Esophagus squamous epithelium (tissue), 5 donors: ENCODE data around the gene DKKL1. TPM values are rescaled to one million over a fixed set of nuclear protein-coding genes. Genes with fewer than 3 reads are reported as not detected.

ENCODE experiments used
- DNase-seq: peaks from one replicate; lab custom pipeline; 2025; lab: John Stamatoyannopoulos, UW
- H3K27ac ChIP-seq, 4 donors: fragments of 200-600 bp; sonication (generic); one replicate each; pipeline ENCODE4 v1.5.1; 2016 to 2019; ENCODE audit warnings: mild to moderate bottlenecking in 1 of 4
- H3K27me3 ChIP-seq, 4 donors: fragments of 200-600 bp; sonication (generic); 1 replicate in 3 of 4; 2 replicates in 1 of 4; pipeline versions ENCODE4 v1.5.1 to v1.6.0; 2017 to 2021; ENCODE audit warnings: antibody characterized with exemption in 1 of 4
- H3K36me3 ChIP-seq, 3 donors: fragments of 200-600 bp; sonication (generic); one replicate each; pipeline ENCODE4 v1.5.1; 2016 to 2019
- H3K4me1 ChIP-seq, 3 donors: fragments of 200-600 bp; sonication (generic); one replicate each; pipeline ENCODE4 v1.5.1; 2017 to 2019
- H3K4me3 ChIP-seq, 4 donors: fragments of 200-600 bp; sonication (generic); 1 replicate in 3 of 4; 2 replicates in 1 of 4; pipeline ENCODE4 v1.5.1; 2016 to 2019; ENCODE audit warnings: mild to moderate bottlenecking in 2 of 4, moderate library complexity in 1 of 4
- H3K9me3 ChIP-seq, 3 donors: fragments of 200-600 bp; sonication (generic); one replicate each; pipeline ENCODE4 v1.5.1; 2016 to 2019
- POLR2A ChIP-seq, 4 donors: fragments of 450-650 bp; IDR thresholded peaks; one replicate each; pipeline ENCODE4 v1.6.1; 2017; ENCODE audit warnings: antibody characterized with exemption in 4 of 4, mild to moderate bottlenecking in 4 of 4, moderate library complexity in 3 of 4
- WGBS, 2 donors: methylation state at CpG; one replicate each; pipeline ENCODE4 v1.1.5; 2018; 5-methylcytosine and 5-hydroxymethylcytosine counted together
- intact Hi-C: fragments of 100-400 bp; cut with DNase I; formaldehyde crosslinking; loops from one replicate; pipeline ENCODE4 v1.15.0; 2022
- total RNA-seq, 4 donors: library from RNA; depleted of rRNA; stranded (reverse); fragments of >200 nt; gene quantifications; one replicate each; pipeline ENCODE4 v1.1.0, GENCODE V29; 2016
- TF ChIP-seq, protein P1 (sequence below), 6 experiments: fragments of 450-650 bp in 4 of 6; fragments of 200-600 bp in 2 of 6; sonication (generic) in 2 of 6; IDR thresholded peaks; one replicate each; pipeline ENCODE4 v1.5.1; 2016 to 2019; ENCODE audit warnings: antibody characterized with exemption in 6 of 6, mild to moderate bottlenecking in 4 of 6, moderate library complexity in 4 of 6
- donor health status: DM: yes; HTN: yes; CAD: no.

DKKL1 gene
- total RNA-seq, 4 donors from 2014 or later, result not detected

GRCh38 chr19:49374665-49375434 lies 11.2 kb downstream of the DKKL1 start:
- Histone ChIP-seq H3K4me3 (no peak overlapping the region), H3K9me3 (peaks cover 0 to 13% (median 3%) of the 10 kb centered on the region in 3 donors), H3K36me3 (no peaks in the 10 kb centered on the region), H3K27me3 (no peaks in the 10 kb centered on the region), H3K4me1 (no peaks in the 10 kb centered on the region), H3K27ac (no peak overlapping the region)
- 84 to 93% methylated on average over 4 to 7 of the region's 16 CpGs for WGBS, 2 donors
- intact Hi-C loops, result no loop called here
- no peak for DNase-seq
- no peak for TF ChIP-seq POLR2A (IDR thresholded peaks at IDR 0.05)
- TF ChIP-seq, protein P1, sequence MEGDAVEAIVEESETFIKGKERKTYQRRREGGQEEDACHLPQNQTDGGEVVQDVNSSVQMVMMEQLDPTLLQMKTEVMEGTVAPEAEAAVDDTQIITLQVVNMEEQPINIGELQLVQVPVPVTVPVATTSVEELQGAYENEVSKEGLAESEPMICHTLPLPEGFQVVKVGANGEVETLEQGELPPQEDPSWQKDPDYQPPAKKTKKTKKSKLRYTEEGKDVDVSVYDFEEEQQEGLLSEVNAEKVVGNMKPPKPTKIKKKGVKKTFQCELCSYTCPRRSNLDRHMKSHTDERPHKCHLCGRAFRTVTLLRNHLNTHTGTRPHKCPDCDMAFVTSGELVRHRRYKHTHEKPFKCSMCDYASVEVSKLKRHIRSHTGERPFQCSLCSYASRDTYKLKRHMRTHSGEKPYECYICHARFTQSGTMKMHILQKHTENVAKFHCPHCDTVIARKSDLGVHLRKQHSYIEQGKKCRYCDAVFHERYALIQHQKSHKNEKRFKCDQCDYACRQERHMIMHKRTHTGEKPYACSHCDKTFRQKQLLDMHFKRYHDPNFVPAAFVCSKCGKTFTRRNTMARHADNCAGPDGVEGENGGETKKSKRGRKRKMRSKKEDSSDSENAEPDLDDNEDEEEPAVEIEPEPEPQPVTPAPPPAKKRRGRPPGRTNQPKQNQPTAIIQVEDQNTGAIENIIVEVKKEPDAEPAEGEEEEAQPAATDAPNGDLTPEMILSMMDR (IDR thresholded peaks at IDR 0.05), result no peak

GRCh38 chr19:49378512-49378911 lies 14.8 kb downstream of the DKKL1 start:
- intact Hi-C loops, result no loop called here
- H3K27me3 ChIP-seq, result peaks cover 0 to 5% (median 0%) of the 10 kb centered on the region in 4 donors
- no peak overlapping the region for H3K4me3 ChIP-seq
- H3K27ac ChIP-seq, result no peak overlapping the region
- TF ChIP-seq, protein P1 (IDR thresholded peaks at IDR 0.05), result no peak
- TF ChIP-seq POLR2A (IDR thresholded peaks at IDR 0.05), result no peak
- no peaks in the 10 kb centered on the region for H3K36me3 ChIP-seq
- H3K9me3 ChIP-seq, result peaks cover 0 to 18% (median 12%) of the 10 kb centered on the region in 3 donors
- H3K4me1 ChIP-seq, result no peaks in the 10 kb centered on the region
- DNase-seq, result no peak
- 84 to 94% methylated on average over 3 of the region's 3 CpGs for WGBS, 2 donors

DNA sequence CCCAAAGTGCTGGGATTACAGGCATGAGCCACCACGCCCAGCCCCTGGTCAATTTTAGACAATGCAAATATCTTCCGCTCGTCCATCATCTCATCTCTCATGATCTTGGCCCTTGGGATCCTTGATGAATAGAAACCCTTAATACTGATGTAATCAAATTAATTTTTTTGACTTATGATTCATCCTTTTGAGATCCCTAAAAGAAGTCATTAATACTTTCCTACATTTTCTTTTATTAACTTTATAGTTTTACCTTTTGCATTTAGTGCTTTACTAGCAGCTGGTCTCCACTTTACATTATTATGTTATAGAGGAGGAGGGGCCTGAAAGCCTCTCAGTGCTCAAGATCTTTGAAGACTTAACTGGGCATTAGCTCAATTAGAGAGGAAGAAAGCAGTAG lies 16.7 kb downstream of the DKKL1 start:
- no peak for DNase-seq
- TF ChIP-seq, protein P1 (IDR thresholded peaks at IDR 0.05), result no peak
- no peak for TF ChIP-seq POLR2A (IDR thresholded peaks at IDR 0.05)
- H3K9me3 ChIP-seq, result peaks cover 0 to 21% (median 12%) of the 10 kb centered on the region in 3 donors
- no peak overlapping the region for H3K27ac ChIP-seq
- intact Hi-C loops, result no loop called here
- no peak overlapping the region for H3K4me3 ChIP-seq
- 81 to 87% methylated on average over 3 of the region's 3 CpGs for WGBS, 2 donors
- peaks cover 0 to 5% (median 0%) of the 10 kb centered on the region in 4 donors for H3K27me3 ChIP-seq
- no peaks in the 10 kb centered on the region for H3K36me3 ChIP-seq
- H3K4me1 ChIP-seq, result no peaks in the 10 kb centered on the region

DNA sequence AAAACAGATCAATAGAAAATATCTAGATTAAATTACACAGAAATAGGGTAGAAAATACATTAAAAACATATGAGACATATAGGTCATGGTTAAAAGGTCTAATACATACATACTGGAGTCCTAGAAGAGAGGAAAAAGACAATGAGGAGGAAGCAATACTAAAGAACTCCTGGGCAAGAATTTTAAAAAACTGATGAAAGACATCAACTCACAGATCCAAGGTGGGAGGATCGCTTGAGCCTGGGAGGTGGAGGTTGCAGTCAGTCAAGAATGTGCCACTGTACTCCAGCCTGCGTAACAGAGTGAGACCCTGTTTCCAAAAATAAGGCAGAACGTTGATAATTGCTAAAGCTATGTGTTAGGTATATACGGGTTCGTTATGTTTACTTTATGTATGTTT lies 19.0 kb downstream of the DKKL1 start:
- H3K36me3 ChIP-seq, result no peaks in the 10 kb centered on the region
- intact Hi-C loops, result no loop called here
- no peak for TF ChIP-seq POLR2A (IDR thresholded peaks at IDR 0.05)
- TF ChIP-seq, protein P1 (IDR thresholded peaks at IDR 0.05), result no peak
- H3K4me1 ChIP-seq, result no peaks in the 10 kb centered on the region
- H3K27ac ChIP-seq, result no peak overlapping the region
- no peak for DNase-seq
- H3K9me3 ChIP-seq, result peaks cover 0 to 21% (median 12%) of the 10 kb centered on the region in 3 donors
- WGBS, 2 donors, result 91 to 95% methylated on average over 5 of the region's 5 CpGs
- peaks cover 0 to 5% (median 0%) of the 10 kb centered on the region in 4 donors for H3K27me3 ChIP-seq
- no peak overlapping the region for H3K4me3 ChIP-seq

DNA sequence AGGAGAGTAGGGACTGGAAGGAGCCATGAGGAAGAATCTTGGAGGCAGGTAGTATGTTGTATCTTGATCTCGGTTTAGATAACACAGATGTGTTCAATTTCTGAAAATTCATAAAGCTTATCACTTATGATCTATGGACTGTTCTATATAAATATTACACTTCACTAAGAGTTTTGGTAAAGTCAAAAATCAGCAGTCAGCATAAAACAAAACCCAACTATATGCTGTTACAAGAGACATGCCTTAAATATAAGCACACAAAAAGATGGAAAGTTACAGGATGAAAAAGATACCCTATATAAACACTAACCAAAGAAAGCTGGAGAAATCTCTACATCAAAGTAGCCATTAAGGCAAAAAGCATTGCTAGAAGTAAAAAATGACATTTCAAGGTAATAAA lies 19.9 kb downstream of the DKKL1 start:
- Histone ChIP-seq H3K4me3 (no peak overlapping the region), H3K27me3 (peaks cover 0 to 13% (median 1%) of the 10 kb centered on the region in 4 donors), H3K4me1 (no peaks in the 10 kb centered on the region), H3K27ac (no peak overlapping the region), H3K36me3 (no peaks in the 10 kb centered on the region), H3K9me3 (peaks cover 0 to 21% (median 12%) of the 10 kb centered on the region in 3 donors)
- DNase-seq, result no peak
- intact Hi-C loops, result no loop called here
- TF ChIP-seq POLR2A (IDR thresholded peaks at IDR 0.05), result no peak
- TF ChIP-seq, protein P1 (IDR thresholded peaks at IDR 0.05), result no peak
- WGBS, 2 donors, result 0 to 92% methylated on average over 1 of the region's 1 CpG
